KG1 (cell line): ENCODE results near the gene P2RY13.

Experiments
- DNase-seq: peaks from one replicate; lab custom pipeline; 2025; lab: John Stamatoyannopoulos, UW

Gene P2RY13

DNA sequence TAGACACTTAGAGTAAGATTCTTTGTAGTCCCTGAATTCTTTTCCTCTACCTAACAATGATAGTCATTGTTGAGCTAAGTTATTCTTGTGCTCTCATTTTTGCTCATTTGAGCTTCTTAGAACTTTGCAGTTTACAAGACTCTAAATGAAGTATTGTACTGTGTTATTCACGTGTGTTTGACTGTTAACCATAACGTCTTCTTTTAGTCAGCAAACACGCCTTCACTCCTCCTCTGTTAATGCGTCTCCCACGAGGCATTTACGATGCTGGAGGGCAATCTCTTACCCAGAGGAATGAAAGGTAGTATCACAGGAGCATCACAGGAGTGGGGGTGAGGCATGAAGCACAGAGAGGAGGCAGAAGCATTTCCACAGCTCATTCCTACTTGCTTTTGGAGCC is 36.2 kb downstream of the P2RY13 start:
- DNase-seq, result no peak

DNA sequence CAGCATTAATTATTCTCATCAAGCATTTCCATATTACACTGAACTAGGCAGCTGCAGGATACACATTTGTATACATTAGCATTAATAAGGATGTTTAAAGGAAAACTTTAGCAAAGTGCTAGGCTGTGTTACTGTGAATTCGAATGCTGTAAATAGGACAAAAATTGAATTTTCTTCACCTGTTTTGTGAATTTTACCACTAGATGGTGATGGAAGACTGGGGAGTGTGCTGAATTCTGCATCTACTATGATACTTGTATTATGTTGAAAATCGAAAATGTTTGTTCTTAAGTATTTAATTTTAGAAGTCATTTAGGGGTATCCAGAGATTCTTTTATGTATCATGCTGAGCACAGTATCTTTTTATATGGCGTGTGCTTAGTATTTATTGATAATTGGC is 38.7 kb downstream of the P2RY13 start:
- no peak for DNase-seq

- no peak for DNase-seq
Observed at GRCh38 chr3:151289445-151289844, 39.9 kb downstream of the P2RY13 start.

DNA sequence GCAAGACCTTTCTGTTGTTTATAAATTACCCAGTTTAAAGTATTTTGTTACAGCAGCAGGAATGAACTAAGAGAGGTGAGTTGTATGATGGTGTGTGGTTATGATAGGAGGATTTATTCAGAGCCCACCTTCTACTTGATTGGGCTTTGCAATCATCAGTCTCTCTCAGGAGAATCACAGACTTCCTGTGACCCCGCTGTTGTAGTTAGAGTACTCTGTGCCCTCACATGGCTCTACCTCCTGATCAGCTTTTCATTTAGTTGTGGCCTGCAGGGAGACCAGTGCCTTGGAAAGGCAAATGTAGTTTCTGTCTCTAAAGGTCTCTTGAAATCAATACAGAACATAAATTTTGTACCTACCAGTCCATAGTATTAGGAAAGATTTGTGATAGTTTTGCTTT is 43.4 kb downstream of the P2RY13 start:
- no peak for DNase-seq

GRCh38 chr3:151283907-151284461 is 45.4 kb downstream of the P2RY13 start:
- no peak for DNase-seq

DNA sequence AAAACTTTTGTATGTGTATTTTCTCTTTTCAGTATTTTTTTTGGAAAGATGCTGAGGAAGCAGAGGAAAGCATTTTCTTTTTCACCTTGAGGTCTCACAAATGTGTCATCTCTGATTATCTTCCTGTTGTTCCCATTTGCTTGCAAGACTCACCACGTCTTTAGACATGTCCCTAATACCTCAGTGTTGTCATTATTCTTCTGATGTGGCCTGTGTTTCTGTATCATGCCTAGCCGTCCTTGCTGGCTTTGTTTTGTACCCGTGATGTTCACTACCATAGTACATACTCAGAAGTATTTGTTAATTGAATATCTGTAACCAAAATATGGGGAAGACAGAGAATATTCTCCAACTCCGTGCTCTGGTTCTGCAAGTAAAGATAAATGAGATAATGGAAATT is 46.0 kb downstream of the P2RY13 start:
- no peak for DNase-seq

- DNase-seq, result no peak
Observed at GRCh38 chr3:151282921-151283320, 46.4 kb downstream of the P2RY13 start.

GRCh38 chr3:151281671-151282324 is 47.6 kb downstream of the P2RY13 start:
- DNase-seq, result no peak

GRCh38 chr3:151278230-151278629 is 51.1 kb downstream of the P2RY13 start, which contains the start of gene P2RY14:
TSS of gene P2RY14 (minus strand) at chr3:151278542. CDS start at chr3:151214316, 64,226 bp downstream.
- DNase-seq, result peak; percentile 75

GRCh38 chr3:151276687-151277042 is 52.7 kb downstream of the P2RY13 start:
- DNase-seq, result no peak
